T-helper 2 cell treated with Interferon-gamma antibody and Interleukin-4, amounts not matched to agents 5 μg/mL and 100 μg/mL, for 36 hours (primary cell): Measurements from ENCODE around the gene HYCC2.
A peak's percentile ranks its signal among the peaks of the same experiment; 100 is the strongest.
"Not testable (repeated sequence)": the region's sequence is repeated elsewhere in the genome, so short reads cannot be mapped to it uniquely, and the experiment has no call there.

Experiments
- DNase-seq: peaks from one replicate; pipeline ENCODE4 v3.0.0; 2021; ENCODE audit warnings: low spot score
- H3K27ac Mint-ChIP-seq: one replicate; pipeline ENCODE4 v1.8.0; 2021; ENCODE audit warnings: mild to moderate bottlenecking, mixed read lengths
- H3K27me3 Mint-ChIP-seq: one replicate; pipeline ENCODE4 v1.8.0; 2021; ENCODE audit warnings: low read depth, mixed read lengths
- H3K36me3 Mint-ChIP-seq: one replicate; pipeline ENCODE4 v1.8.0; 2021; ENCODE audit warnings: low read depth, mixed read lengths
- H3K4me1 Mint-ChIP-seq: one replicate; pipeline ENCODE4 v1.8.0; 2021; ENCODE audit warnings: low read depth, mixed read lengths
- H3K4me3 Mint-ChIP-seq: one replicate; pipeline ENCODE4 v1.8.0; 2022; ENCODE audit warnings: mild to moderate bottlenecking, moderate library complexity, mixed read lengths
- H3K9me3 Mint-ChIP-seq: one replicate; pipeline ENCODE4 v1.8.0; 2021; ENCODE audit warnings: mixed read lengths

The HYCC2 gene

DNA sequence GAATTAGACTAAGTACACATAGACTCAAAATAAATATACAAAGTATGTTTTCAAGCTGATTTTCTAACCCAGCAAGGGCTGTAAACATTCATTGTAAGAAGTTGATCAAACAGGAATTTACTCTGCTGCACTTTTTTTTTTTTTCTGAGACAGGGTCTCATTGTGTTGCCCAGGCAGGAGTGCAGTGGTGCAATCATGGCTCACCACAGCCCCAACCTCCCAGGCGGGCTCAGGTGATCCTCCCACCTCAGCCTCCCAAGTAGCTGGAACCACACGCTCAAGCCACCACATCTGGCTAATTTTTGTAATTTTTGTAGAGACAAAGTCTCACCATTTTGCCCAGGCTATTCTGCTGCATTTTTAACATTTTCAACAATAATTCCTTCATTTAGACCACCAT is 36.2 kb upstream of the HYCC2 start:
- H3K9me3 Mint-ChIP-seq, result no peaks in the 10 kb centered on the region
- H3K36me3 Mint-ChIP-seq, result no peaks in the 10 kb centered on the region
- peaks cover 3% of the 10 kb centered on the region for H3K27me3 Mint-ChIP-seq
- H3K4me1 Mint-ChIP-seq, result no peaks in the 10 kb centered on the region
- H3K4me3 Mint-ChIP-seq, result no peak overlapping the region
- H3K27ac Mint-ChIP-seq, result no peak overlapping the region
- no peak for DNase-seq

DNA sequence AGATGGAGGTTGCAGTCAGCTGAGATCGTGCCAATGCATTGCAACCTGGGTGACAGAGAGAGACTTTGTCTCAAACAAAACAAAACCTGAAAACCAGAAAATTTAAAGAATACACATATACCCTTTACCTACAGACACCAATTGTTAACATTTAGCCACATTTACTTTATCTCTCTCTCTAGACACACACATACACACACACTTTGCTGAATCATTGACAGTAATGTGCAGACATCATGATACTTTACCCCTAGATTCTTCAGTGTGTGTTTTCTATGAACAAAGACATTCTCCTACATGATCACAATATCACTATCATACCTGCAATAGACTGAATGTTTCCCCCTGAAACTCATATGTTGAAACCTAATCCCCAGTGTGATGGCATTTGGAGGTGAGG is 34.3 kb upstream of the HYCC2 start:
- Mint-ChIP-seq H3K4me3 (no peak overlapping the region), H3K9me3 (no peaks in the 10 kb centered on the region), H3K4me1 (no peaks in the 10 kb centered on the region), H3K36me3 (no peaks in the 10 kb centered on the region), H3K27me3 (peaks cover 3% of the 10 kb centered on the region), H3K27ac (no peak overlapping the region)
- no peak for DNase-seq

GRCh38 chr2:201100497-201100896 is 29.0 kb upstream of the HYCC2 start:
- no peaks in the 10 kb centered on the region for H3K36me3 Mint-ChIP-seq
- H3K4me1 Mint-ChIP-seq, result no peaks in the 10 kb centered on the region
- no peak overlapping the region for H3K4me3 Mint-ChIP-seq
- H3K27me3 Mint-ChIP-seq, result no peaks in the 10 kb centered on the region
- no peak overlapping the region for H3K27ac Mint-ChIP-seq
- no peak for DNase-seq
- no peaks in the 10 kb centered on the region for H3K9me3 Mint-ChIP-seq

- no peaks in the 10 kb centered on the region for H3K9me3 Mint-ChIP-seq
- DNase-seq, result no peak
- H3K4me3 Mint-ChIP-seq, result no peak overlapping the region
- H3K27me3 Mint-ChIP-seq, result no peaks in the 10 kb centered on the region
- no peak overlapping the region for H3K27ac Mint-ChIP-seq
- H3K4me1 Mint-ChIP-seq, result peaks cover 3% of the 10 kb centered on the region
- H3K36me3 Mint-ChIP-seq, result peaks cover 8% of the 10 kb centered on the region
Observed at GRCh38 chr2:201093573-201093972, 22.1 kb upstream of the HYCC2 start.

DNA sequence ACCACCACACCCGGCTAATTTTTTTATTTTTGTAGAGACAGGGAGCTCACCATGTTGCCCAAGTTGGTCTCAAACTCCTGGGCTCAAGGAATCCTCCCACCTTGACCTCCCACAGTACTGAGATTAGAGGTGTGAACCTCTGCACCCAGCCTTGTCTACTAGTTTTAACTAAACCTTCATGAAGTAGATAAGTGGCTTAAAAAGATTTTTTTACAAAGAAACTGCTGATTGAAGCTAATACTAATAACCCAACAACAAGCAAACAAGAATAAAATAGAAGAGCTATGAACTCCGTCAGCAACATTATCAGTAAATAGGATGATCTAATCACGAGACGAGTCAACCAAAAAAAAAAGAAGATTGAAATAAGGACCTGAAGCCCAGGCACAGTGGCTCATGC is 19.1 kb upstream of the HYCC2 start:
- Mint-ChIP-seq H3K4me1 (peaks cover 3% of the 10 kb centered on the region), H3K27ac (no peak overlapping the region), H3K9me3 (no peaks in the 10 kb centered on the region), H3K4me3 (no peak overlapping the region), H3K27me3 (no peaks in the 10 kb centered on the region), H3K36me3 (peaks cover 21% of the 10 kb centered on the region)
- DNase-seq, result no peak

DNA sequence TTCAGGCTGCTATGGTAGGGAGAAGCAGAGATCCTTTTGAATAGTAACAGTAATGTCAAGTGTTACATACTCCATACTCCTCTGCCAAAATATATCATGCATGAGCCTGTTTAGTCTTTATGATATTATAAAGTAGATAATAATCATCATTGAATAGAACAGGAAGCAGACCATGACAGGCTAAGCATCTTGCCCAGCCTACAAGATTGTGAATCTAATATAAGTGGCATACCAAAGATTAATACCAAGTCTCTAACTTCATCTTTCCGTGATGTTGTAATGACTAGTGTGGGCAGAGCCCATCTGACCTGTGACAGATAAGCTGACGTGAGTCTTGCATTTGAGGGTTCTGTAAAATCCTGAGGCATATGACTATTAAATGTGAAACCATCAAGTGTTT is 13.4 kb upstream of the HYCC2 start:
- Mint-ChIP-seq H3K27me3 (no peaks in the 10 kb centered on the region), H3K36me3 (peaks cover 26% of the 10 kb centered on the region), H3K9me3 (no peaks in the 10 kb centered on the region), H3K4me1 (peaks cover 1% of the 10 kb centered on the region), H3K27ac (no peak overlapping the region), H3K4me3 (no peak overlapping the region)
- DNase-seq, result no peak

GRCh38 chr2:201074996-201075395 is 3.5 kb upstream of the HYCC2 start:
- no peak for DNase-seq
- peaks cover 8% of the 10 kb centered on the region for H3K36me3 Mint-ChIP-seq
- H3K4me1 Mint-ChIP-seq, result peaks cover 16% of the 10 kb centered on the region
- H3K27me3 Mint-ChIP-seq, result no peaks in the 10 kb centered on the region
- H3K9me3 Mint-ChIP-seq, result no peaks in the 10 kb centered on the region
- no peak overlapping the region for H3K27ac Mint-ChIP-seq
- no peak overlapping the region for H3K4me3 Mint-ChIP-seq

- Mint-ChIP-seq H3K27me3 (no peaks in the 10 kb centered on the region), H3K36me3 (peaks cover 4% of the 10 kb centered on the region), H3K4me1 (peaks cover 29% of the 10 kb centered on the region), H3K9me3 (no peaks in the 10 kb centered on the region), H3K27ac (peak overlapping the region; percentile 43), H3K4me3 (peak overlapping the region; percentile 89)
- no peak for DNase-seq
Observed at GRCh38 chr2:201073071-201073470, 1.6 kb upstream of the HYCC2 start.

- no peaks in the 10 kb centered on the region for H3K9me3 Mint-ChIP-seq
- peak overlapping the region; percentile 89 for H3K4me3 Mint-ChIP-seq
- no peaks in the 10 kb centered on the region for H3K27me3 Mint-ChIP-seq
- H3K4me1 Mint-ChIP-seq, result peaks cover 32% of the 10 kb centered on the region
- H3K36me3 Mint-ChIP-seq, result peaks cover 4% of the 10 kb centered on the region
- no peak for DNase-seq
- peak overlapping the region; percentile 88 for H3K27ac Mint-ChIP-seq
Observed at GRCh38 chr2:201072201-201072530, 695 bp upstream of the HYCC2 start.

- Mint-ChIP-seq H3K4me1 (peaks cover 32% of the 10 kb centered on the region), H3K4me3 (peak overlapping the region; percentile 89), H3K27me3 (no peaks in the 10 kb centered on the region), H3K27ac (peak overlapping the region; percentile 88), H3K36me3 (peaks cover 4% of the 10 kb centered on the region), H3K9me3 (no peaks in the 10 kb centered on the region)
- DNase-seq, result no peak
Observed at GRCh38 chr2:201070948-201071478, 458 bp downstream of the HYCC2 start.

- Mint-ChIP-seq H3K36me3 (peaks cover 19% of the 10 kb centered on the region), H3K27me3 (no peaks in the 10 kb centered on the region), H3K4me1 (peaks cover 38% of the 10 kb centered on the region), H3K4me3 (no peak overlapping the region), H3K27ac (no peak overlapping the region), H3K9me3 (no peaks in the 10 kb centered on the region)
- no peak for DNase-seq
Observed at GRCh38 chr2:201064797-201065329, 6.6 kb downstream of the HYCC2 start.

DNA sequence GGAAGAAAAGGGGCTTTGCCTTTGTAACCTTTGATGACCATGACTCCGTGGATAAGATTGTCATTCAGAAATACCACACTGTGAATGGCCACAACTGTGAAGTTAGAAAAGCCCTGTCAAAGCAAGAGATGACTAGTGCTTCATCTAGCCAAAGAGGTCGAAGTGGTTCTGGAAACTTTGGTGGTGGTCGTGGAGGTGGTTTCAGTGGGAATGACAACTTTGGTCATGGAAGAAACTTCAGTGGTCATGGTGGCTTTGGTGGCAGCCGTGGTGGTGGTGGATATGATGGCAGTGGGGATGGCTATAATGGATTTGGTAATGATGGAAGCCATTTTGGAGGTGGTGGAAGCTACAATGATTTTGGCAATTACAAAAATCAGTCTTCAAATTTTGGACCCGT is 8.0 kb downstream of the HYCC2 start:
- not testable (repeated sequence) for H3K27me3 Mint-ChIP-seq
- DNase-seq, result peak; percentile 49

GRCh38 chr2:201059961-201060755 is 11.3 kb downstream of the HYCC2 start:
- no peaks in the 10 kb centered on the region for H3K27me3 Mint-ChIP-seq
- peaks cover 17% of the 10 kb centered on the region for H3K36me3 Mint-ChIP-seq
- no peak overlapping the region for H3K4me3 Mint-ChIP-seq
- H3K4me1 Mint-ChIP-seq, result peaks cover 23% of the 10 kb centered on the region
- H3K27ac Mint-ChIP-seq, result no peak overlapping the region
- no peaks in the 10 kb centered on the region for H3K9me3 Mint-ChIP-seq
- no peak for DNase-seq

More for the DNA sequence above, 8.0 kb downstream of the HYCC2 start:
- Mint-ChIP-seq H3K36me3 (peaks cover 17% of the 10 kb centered on the region), H3K4me1 (peaks cover 32% of the 10 kb centered on the region), H3K27ac (peak overlapping the region; percentile 68)
- not testable (repeated sequence) for H3K4me3 Mint-ChIP-seq, H3K9me3 Mint-ChIP-seq

- Mint-ChIP-seq H3K27me3 (no peaks in the 10 kb centered on the region), H3K4me3 (no peak overlapping the region), H3K9me3 (no peaks in the 10 kb centered on the region), H3K4me1 (peaks cover 18% of the 10 kb centered on the region), H3K36me3 (peaks cover 18% of the 10 kb centered on the region), H3K27ac (no peak overlapping the region)
- no peak for DNase-seq
Observed at GRCh38 chr2:201058914-201059313, 12.6 kb downstream of the HYCC2 start.
